Measurements from ENCODE around the gene ESRRB. TPM values are rescaled to one million over a fixed set of nuclear protein-coding genes. Genes with fewer than 3 reads are reported as not detected.

Gene ESRRB
- total RNA-seq, 4 donors from 2014 or later: 1.2 TPM; not detected in 3

DNA sequence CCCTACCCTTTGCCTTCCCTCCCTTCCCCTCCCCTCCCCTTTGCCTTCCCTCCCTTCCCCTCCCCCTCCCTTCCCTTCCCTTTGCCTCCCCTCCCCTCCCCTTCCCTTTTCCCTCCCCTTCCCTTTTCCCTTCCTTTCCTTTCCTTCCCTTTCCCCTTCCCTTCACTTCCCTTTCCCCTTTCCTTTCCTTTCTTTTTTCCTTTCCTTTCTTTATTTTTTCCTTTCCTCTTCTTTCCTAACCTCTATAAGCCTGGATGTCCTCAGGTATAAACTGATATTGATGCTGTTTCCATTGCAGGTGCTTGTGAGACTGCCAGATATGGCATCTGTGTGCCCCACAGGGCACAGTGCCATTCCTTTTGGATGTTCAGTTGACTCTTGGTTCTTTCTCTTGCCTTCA is 163.2 kb downstream of the ESRRB start:
- Histone ChIP-seq H3K4me1 (no peaks in the 10 kb centered on the region), H3K27me3 (no peaks in the 10 kb centered on the region), H3K36me3 (no peaks in the 10 kb centered on the region), H3K9me3 (no peaks in the 10 kb centered on the region), H3K4me3 (no peak overlapping the region), H3K27ac (no peak overlapping the region)
- no peak for DNase-seq
- no peak for TF ChIP-seq POLR2A (IDR thresholded peaks at IDR 0.05)
- TF ChIP-seq, protein P1, sequence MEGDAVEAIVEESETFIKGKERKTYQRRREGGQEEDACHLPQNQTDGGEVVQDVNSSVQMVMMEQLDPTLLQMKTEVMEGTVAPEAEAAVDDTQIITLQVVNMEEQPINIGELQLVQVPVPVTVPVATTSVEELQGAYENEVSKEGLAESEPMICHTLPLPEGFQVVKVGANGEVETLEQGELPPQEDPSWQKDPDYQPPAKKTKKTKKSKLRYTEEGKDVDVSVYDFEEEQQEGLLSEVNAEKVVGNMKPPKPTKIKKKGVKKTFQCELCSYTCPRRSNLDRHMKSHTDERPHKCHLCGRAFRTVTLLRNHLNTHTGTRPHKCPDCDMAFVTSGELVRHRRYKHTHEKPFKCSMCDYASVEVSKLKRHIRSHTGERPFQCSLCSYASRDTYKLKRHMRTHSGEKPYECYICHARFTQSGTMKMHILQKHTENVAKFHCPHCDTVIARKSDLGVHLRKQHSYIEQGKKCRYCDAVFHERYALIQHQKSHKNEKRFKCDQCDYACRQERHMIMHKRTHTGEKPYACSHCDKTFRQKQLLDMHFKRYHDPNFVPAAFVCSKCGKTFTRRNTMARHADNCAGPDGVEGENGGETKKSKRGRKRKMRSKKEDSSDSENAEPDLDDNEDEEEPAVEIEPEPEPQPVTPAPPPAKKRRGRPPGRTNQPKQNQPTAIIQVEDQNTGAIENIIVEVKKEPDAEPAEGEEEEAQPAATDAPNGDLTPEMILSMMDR (IDR thresholded peaks at IDR 0.05): no peak

DNA sequence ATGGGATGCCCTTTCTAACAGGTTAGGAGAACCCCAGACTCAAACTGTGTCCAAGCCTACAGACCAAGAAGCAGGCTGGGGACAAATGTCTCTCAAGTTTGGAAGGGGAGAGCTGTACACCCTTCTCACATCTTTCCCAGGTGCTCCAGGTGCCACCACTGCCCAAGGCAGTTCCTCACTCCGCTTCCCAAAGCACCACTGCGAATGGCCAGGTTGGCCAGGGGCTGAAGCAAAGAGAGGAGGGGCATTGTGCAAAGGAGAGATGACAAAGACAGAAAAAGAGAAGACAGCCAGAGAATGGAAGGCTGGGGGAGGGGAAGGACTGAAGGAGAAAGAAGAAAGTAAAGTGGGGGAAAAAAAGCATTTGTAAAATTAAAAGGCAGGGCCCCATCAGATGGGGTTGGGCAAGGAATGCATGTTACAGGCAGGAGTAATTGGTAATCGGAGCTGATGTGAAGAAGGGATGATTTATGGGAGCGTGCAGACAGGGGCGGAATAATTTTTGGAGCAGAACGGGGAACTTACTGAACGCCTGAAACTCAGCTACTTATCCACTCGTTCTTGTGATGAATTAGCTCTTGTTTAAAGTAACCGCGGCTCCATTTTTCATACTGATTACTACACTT is 165.8 kb downstream of the ESRRB start:
- Histone ChIP-seq H3K27me3 (no peaks in the 10 kb centered on the region), H3K9me3 (no peaks in the 10 kb centered on the region), H3K4me1 (no peaks in the 10 kb centered on the region), H3K4me3 (no peak overlapping the region), H3K36me3 (no peaks in the 10 kb centered on the region), H3K27ac (no peak overlapping the region)
- TF ChIP-seq, protein P1 (IDR thresholded peaks at IDR 0.05): no peak
- TF ChIP-seq POLR2A (IDR thresholded peaks at IDR 0.05): no peak
- DNase-seq: no peak

DNA sequence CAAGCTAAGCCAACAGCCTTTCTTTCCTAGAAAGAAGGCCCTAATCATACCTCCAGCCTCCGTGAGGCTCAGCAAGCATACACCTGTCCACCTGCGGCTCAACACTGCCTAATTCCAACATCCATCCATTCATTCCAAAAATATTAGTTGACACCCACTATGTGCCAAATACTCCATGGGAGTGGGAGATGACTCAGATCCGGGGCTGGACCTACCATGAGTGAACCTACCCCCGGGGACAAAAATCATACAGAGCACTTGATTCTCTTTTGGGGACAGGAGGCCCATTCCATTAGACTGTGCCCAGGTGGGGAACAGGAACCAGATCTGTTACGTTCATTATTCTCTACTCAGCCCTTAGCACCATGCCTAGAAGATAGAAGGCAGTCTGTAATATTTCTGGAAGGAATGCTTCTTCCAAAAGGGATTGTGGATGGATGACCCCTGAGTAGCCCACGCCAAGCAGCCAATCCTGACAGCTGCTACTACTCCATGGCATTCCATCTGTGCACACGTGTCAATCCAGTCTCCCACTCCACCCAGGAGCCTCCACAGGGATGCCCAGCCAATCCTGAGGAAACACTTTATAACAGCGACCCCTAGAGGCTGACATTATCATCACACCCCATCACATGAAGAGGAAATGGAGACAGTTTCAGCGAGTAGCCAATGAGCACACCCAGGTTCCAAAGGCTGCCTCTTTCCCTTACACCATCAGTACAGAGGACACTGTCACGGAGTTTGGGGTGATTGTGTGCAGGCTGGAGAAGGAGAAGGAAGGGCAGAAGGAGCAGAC is 170.7 kb downstream of the ESRRB start:
- TF ChIP-seq POLR2A (IDR thresholded peaks at IDR 0.05): no peak
- TF ChIP-seq, protein P1 (IDR thresholded peaks at IDR 0.05): no peak
- Histone ChIP-seq H3K9me3 (no peaks in the 10 kb centered on the region), H3K4me3 (no peak overlapping the region), H3K4me1 (no peaks in the 10 kb centered on the region), H3K27me3 (no peaks in the 10 kb centered on the region), H3K36me3 (no peaks in the 10 kb centered on the region), H3K27ac (no peak overlapping the region)
- DNase-seq: no peak

DNA sequence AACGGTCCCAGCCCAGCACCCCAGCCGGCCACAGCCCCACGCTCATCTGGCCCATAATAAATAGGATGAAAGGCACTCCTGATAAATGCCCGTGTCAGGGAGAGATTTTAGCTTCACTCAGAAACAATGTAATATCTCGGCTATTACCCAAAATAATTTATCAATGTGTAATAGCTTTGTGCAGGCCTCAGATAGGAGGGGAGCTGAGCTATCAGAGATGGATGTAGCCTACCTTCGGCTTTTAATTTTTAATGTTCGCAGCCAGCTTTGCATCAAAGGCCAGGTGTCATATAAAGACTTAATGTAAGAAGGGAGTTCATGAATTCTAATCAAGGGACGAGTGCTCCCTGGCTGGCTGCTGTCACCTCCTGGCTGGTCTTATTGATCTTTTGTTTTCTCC is 171.9 kb downstream of the ESRRB start:
- Histone ChIP-seq H3K27ac (no peak overlapping the region), H3K27me3 (no peaks in the 10 kb centered on the region), H3K4me1 (no peaks in the 10 kb centered on the region), H3K4me3 (no peak overlapping the region), H3K9me3 (no peaks in the 10 kb centered on the region), H3K36me3 (no peaks in the 10 kb centered on the region)
- TF ChIP-seq, protein P1 (IDR thresholded peaks at IDR 0.05): no peak
- TF ChIP-seq POLR2A (IDR thresholded peaks at IDR 0.05): no peak
- DNase-seq: no peak

DNA sequence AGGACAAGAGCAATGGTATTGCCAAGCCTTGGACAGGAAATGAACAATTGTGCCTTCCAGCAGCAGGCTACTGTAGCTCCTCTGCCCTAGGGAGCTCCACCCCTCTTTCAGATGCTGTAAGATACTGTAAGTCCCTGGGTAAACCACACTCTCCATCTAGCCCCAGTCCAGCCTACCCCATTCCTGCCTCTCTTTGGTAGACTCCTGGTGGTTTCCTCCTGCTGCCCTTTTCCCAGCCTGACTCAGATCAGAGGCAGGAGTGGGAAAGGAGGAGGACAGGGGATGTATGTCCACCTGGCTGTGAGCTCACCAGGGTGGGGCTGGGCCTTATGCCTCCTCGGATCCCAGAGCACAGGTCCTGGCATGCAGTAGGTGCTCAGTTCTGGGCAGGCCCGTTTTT is 174.6 kb downstream of the ESRRB start:
- TF ChIP-seq, protein P1 (IDR thresholded peaks at IDR 0.05): no peak
- TF ChIP-seq POLR2A (IDR thresholded peaks at IDR 0.05): no peak
- Histone ChIP-seq H3K4me1 (no peaks in the 10 kb centered on the region), H3K36me3 (no peaks in the 10 kb centered on the region), H3K4me3 (no peak overlapping the region), H3K27ac (no peak overlapping the region), H3K9me3 (no peaks in the 10 kb centered on the region), H3K27me3 (no peaks in the 10 kb centered on the region)
- no peak for DNase-seq

Data from Peyer's patch (tissue), 4 donors.